Smooth muscle cell (in vitro differentiated cells): ENCODE measurements around the gene HPSE2. TPM values are rescaled to one million over a fixed set of nuclear protein-coding genes. Genes with fewer than 3 reads are reported as not detected.
"Not testable (repeated sequence)": the region's sequence is repeated elsewhere in the genome, so short reads cannot be mapped to it uniquely, and the experiment has no call there.

Source experiments
- DNase-seq: peaks from one replicate; lab custom pipeline; 2025; ENCODE audit not compliant: unreplicated experiment; lab: John Stamatoyannopoulos, UW
- H2AFZ ChIP-seq: fragments of 200-600 bp; sonication (generic); 2 replicates; pipeline ENCODE4 v1.6.0; 2016; ENCODE audit warnings: antibody characterized with exemption, low read depth, mild to moderate bottlenecking
- H3F3A ChIP-seq: fragments of 200-600 bp; sonication (generic); 2 replicates; pipeline ENCODE4 v1.6.0; 2017; ENCODE audit warnings: antibody characterized with exemption, low read depth
- H3K27ac ChIP-seq: fragments of 200-600 bp; sonication (generic); 2 replicates; pipeline ENCODE4 v1.5.1; 2016; ENCODE audit warnings: low read depth, mild to moderate bottlenecking
- H3K27me3 ChIP-seq: fragments of 200-600 bp; sonication (generic); 2 replicates; pipeline ENCODE4 v1.6.1; 2016; ENCODE audit warnings: low read depth, mild to moderate bottlenecking
- H3K36me3 ChIP-seq: fragments of 200-600 bp; sonication (generic); 2 replicates; pipeline ENCODE4 v1.5.1; 2016; ENCODE audit warnings: low read depth
- H3K4me1 ChIP-seq: fragments of 200-600 bp; sonication (generic); 2 replicates; pipeline ENCODE4 v1.5.1; 2016; ENCODE audit warnings: low read depth
- H3K4me2 ChIP-seq: fragments of 200-600 bp; sonication (generic); 2 replicates; pipeline ENCODE4 v1.6.0; 2016; ENCODE audit warnings: mild to moderate bottlenecking
- H3K4me3 ChIP-seq: fragments of 200-600 bp; sonication (generic); 2 replicates; pipeline ENCODE4 v1.5.1; 2016; ENCODE audit warnings: mild to moderate bottlenecking
- H3K79me2 ChIP-seq: fragments of 200-600 bp; sonication (generic); 2 replicates; pipeline ENCODE4 v1.6.0; 2016; ENCODE audit warnings: low read depth, mild to moderate bottlenecking
- H3K9ac ChIP-seq: fragments of 200-600 bp; sonication (generic); 2 replicates; pipeline ENCODE4 v1.6.0; 2016; ENCODE audit warnings: low read depth
- H3K9me3 ChIP-seq: fragments of 200-600 bp; sonication (generic); replicated peaks from 2 replicates; pipeline ENCODE4 v1.5.1; 2016; ENCODE audit warnings: low read depth
- H4K20me1 ChIP-seq: fragments of 200-600 bp; sonication (generic); 2 replicates; pipeline ENCODE4 v1.6.0; 2016; ENCODE audit warnings: low read depth
- CTCF ChIP-seq: fragments of 200-600 bp; sonication (generic); IDR thresholded peaks from 2 replicates; pipeline ENCODE4 v1.5.1; 2017; ENCODE audit warnings: borderline replicate concordance, mild to moderate bottlenecking, antibody characterized with exemption; ENCODE audit not compliant: insufficient read depth, poor library complexity, severe bottlenecking
- WGBS: methylation state at CpG from one replicate; pipeline ENCODE4 v1.1.7; 2016; ENCODE audit warnings: low lambda C conversion rate; 5-methylcytosine and 5-hydroxymethylcytosine counted together
- polyA plus RNA-seq: library from polyadenylated mRNA; unstranded; fragments of >200 nt; fragmentation: Nextera tagmentation; extraction: Ambion mirVana; gene quantifications from 2 replicates; pipeline ENCODE4 v1.2.1, GENCODE V29; 2016
- total RNA-seq: library from RNA; depleted of rRNA; stranded (reverse); fragments of >200 nt; gene quantifications from 2 replicates; pipeline ENCODE4 v1.2.3, GENCODE V29; 2014

Gene HPSE2
- total and polyA plus RNA-seq, 2 experiments from 2014 or later: 0.13 TPM; not detected in 1

GRCh38 chr10:98511876-98512275 is 723.8 kb downstream of the HPSE2 start:
- no peaks in the 10 kb centered on the region for H3F3A ChIP-seq
- no peak overlapping the region for H3K4me3 ChIP-seq
- H4K20me1 ChIP-seq: no peaks in the 10 kb centered on the region
- no peak overlapping the region for H2AFZ ChIP-seq
- no peaks in the 10 kb centered on the region for H3K79me2 ChIP-seq
- H3K27me3 ChIP-seq: no peaks in the 10 kb centered on the region
- no peak overlapping the region for H3K4me2 ChIP-seq
- H3K27ac ChIP-seq: no peak overlapping the region
- TF ChIP-seq CTCF: no peak
- H3K9me3 ChIP-seq: no peaks in the 10 kb centered on the region
- no peaks in the 10 kb centered on the region for H3K36me3 ChIP-seq
- WGBS: 97% methylated on average over 1 of the region's 1 CpG
- DNase-seq: no peak
- no peak overlapping the region for H3K9ac ChIP-seq
- peaks cover 7% of the 10 kb centered on the region for H3K4me1 ChIP-seq

- Histone ChIP-seq H3K9me3 (no peaks in the 10 kb centered on the region), H2AFZ (no peak overlapping the region)
Measured at GRCh38 chr10:98510412-98510995, 725.1 kb downstream of the HPSE2 start.

GRCh38 chr10:98509745-98510144 is 725.9 kb downstream of the HPSE2 start:
- H3K9ac ChIP-seq: no peak overlapping the region
- no peaks in the 10 kb centered on the region for H3K9me3 ChIP-seq
- H3K27ac ChIP-seq: no peak overlapping the region
- no peak for DNase-seq
- no peaks in the 10 kb centered on the region for H3K79me2 ChIP-seq
- H3K4me2 ChIP-seq: no peak overlapping the region
- H3K4me1 ChIP-seq: no peaks in the 10 kb centered on the region
- H3K4me3 ChIP-seq: no peak overlapping the region
- no peaks in the 10 kb centered on the region for H3K36me3 ChIP-seq
- no peaks in the 10 kb centered on the region for H3F3A ChIP-seq
- no peaks in the 10 kb centered on the region for H4K20me1 ChIP-seq
- WGBS: 87% methylated on average over 7 of the region's 7 CpGs
- TF ChIP-seq CTCF: no peak
- H3K27me3 ChIP-seq: peaks cover 4% of the 10 kb centered on the region
- H2AFZ ChIP-seq: no peak overlapping the region

More at GRCh38 chr10:98510412-98510995, 725.1 kb downstream of the HPSE2 start:
- Histone ChIP-seq H3K36me3 (no peaks in the 10 kb centered on the region), H4K20me1 (no peaks in the 10 kb centered on the region), H3K79me2 (no peaks in the 10 kb centered on the region), H3K4me2 (no peak overlapping the region), H3K4me1 (no peaks in the 10 kb centered on the region), H3K27me3 (peaks cover 4% of the 10 kb centered on the region), H3F3A (no peaks in the 10 kb centered on the region), H3K4me3 (no peak overlapping the region), H3K9ac (no peak overlapping the region), H3K27ac (no peak overlapping the region)
- no peak for TF ChIP-seq CTCF
- no peak for DNase-seq
- 96% methylated on average over 4 of the region's 4 CpGs for WGBS

- not testable (repeated sequence) for H3K4me2 ChIP-seq, H3K27me3 ChIP-seq, DNase-seq, H3K4me1 ChIP-seq, H3K9me3 ChIP-seq, H3K27ac ChIP-seq, H3K9ac ChIP-seq, H4K20me1 ChIP-seq, H3F3A ChIP-seq, H3K36me3 ChIP-seq, H3K4me3 ChIP-seq, H3K79me2 ChIP-seq, H2AFZ ChIP-seq
- WGBS: 90% methylated on average over 2 of the region's 2 CpGs
Measured at GRCh38 chr10:98502535-98502934, 733.1 kb downstream of the HPSE2 start.
